HepG2 (cell line): ENCODE results near the gene CDC37. TPM values are rescaled to one million over a fixed set of nuclear protein-coding genes. Genes with fewer than 3 reads are reported as not detected.

ENCODE experiments used
- BCLAF1 ChIP-seq: fragments of 450-650 bp; IDR thresholded peaks from 2 replicates; pipeline ENCODE4 v1.6.1; 2017; ENCODE audit warnings: mild to moderate bottlenecking
- CBFB ChIP-seq: sonication (generic); formaldehyde crosslinking; IDR thresholded peaks from 2 replicates; pipeline ENCODE4 v1.4.0; 2020; ENCODE audit warnings: missing genetic modification reagents
- CHD2 ChIP-seq: IDR thresholded peaks from 2 replicates; pipeline ENCODE4 v1.6.1; 2011; ENCODE audit warnings: low read depth, low read length, improper control_type of control experiment
- HDAC1 ChIP-seq: sonication (generic); formaldehyde crosslinking; IDR thresholded peaks from 2 replicates; pipeline ENCODE4 v1.5.1; 2020; ENCODE audit warnings: mild to moderate bottlenecking, missing genetic modification reagents
- HMG20A ChIP-seq: IDR thresholded peaks from 2 replicates; pipeline ENCODE4 v1.6.1; 2016; ENCODE audit warnings: borderline replicate concordance
- MED8 ChIP-seq: sonication (generic); formaldehyde crosslinking; IDR thresholded peaks from 2 replicates; pipeline ENCODE4 v1.8.1; 2023; ENCODE audit warnings: mild to moderate bottlenecking, missing genetic modification reagents; ENCODE audit not compliant: insufficient replicate concordance
- MTA1 ChIP-seq: sonication (generic); formaldehyde crosslinking; IDR thresholded peaks from 2 replicates; pipeline ENCODE4 v1.4.0; 2020; ENCODE audit warnings: missing genetic modification reagents, mild to moderate bottlenecking, borderline replicate concordance
- SALL2 ChIP-seq: sonication (generic); formaldehyde crosslinking; IDR thresholded peaks from 2 replicates; pipeline ENCODE4 v1.8.1; 2023; ENCODE audit warnings: mild to moderate bottlenecking, missing genetic modification reagents, inconsistent platforms
- TBL1XR1 ChIP-seq: fragments of 150-350 bp; IDR thresholded peaks from 2 replicates; pipeline ENCODE4 v1.6.1; 2014; ENCODE audit warnings: borderline replicate concordance, low read length; ENCODE audit not compliant: partially characterized antibody
- THAP7 ChIP-seq: sonication (generic); formaldehyde crosslinking; IDR thresholded peaks from 2 replicates; pipeline ENCODE4 v1.8.1; 2023; ENCODE audit warnings: mild to moderate bottlenecking, missing genetic modification reagents
- TRAFD1 ChIP-seq: sonication (generic); formaldehyde crosslinking; IDR thresholded peaks from 2 replicates; pipeline ENCODE4 v1.5.1; 2020; ENCODE audit warnings: missing genetic modification reagents, mild to moderate bottlenecking, borderline replicate concordance
- ZNF24 ChIP-seq: fragments of 450-650 bp; IDR thresholded peaks from 2 replicates; pipeline ENCODE4 v1.6.1; 2017; ENCODE audit warnings: antibody characterized with exemption, mild to moderate bottlenecking
- ZUFSP ChIP-seq: sonication (generic); formaldehyde crosslinking; IDR thresholded peaks from 2 replicates; pipeline ENCODE4 v1.9.0; 2021; ENCODE audit warnings: missing genetic modification reagents, mild to moderate bottlenecking, borderline replicate concordance
- polyA plus RNA-seq, 8 experiments: library from polyadenylated mRNA; depleted of rRNA in 3 of 8; stranded (reverse) in 7 of 8; unstranded in 1 of 8; fragments of >200 nt; fragmentation: Illumina TruSeq in 4 of 8; extraction: Trizol in 4 of 8; gene quantifications; 2 replicates each; pipeline versions ENCODE4 v1.2.1 to v1.2.3, GENCODE V29; 2011 to 2016; ENCODE audit warnings: low read depth in 4 of 8, missing spikeins in 1 of 8, mixed read lengths in 1 of 8; ENCODE audit not compliant: insufficient read depth in 1 of 8
- total RNA-seq, 5 experiments: library from RNA; depleted of rRNA; stranded (reverse); fragments of >200 nt; fragmentation: Illumina TruSeq; extraction: Trizol; gene quantifications; 2 replicates each; pipeline ENCODE4 v1.2.3, GENCODE V29; 2016; ENCODE audit warnings: low read depth in 1 of 5
- TF ChIP-seq, protein P1 (sequence below): sonication (generic); formaldehyde crosslinking; IDR thresholded peaks from 2 replicates; pipeline ENCODE4 v1.4.0; 2020; ENCODE audit warnings: mild to moderate bottlenecking, missing genetic modification reagents
- TF ChIP-seq, protein P2 (sequence below), 2 experiments: fragments of 450-650 bp in 1 of 2; sonication (generic) in 1 of 2; formaldehyde crosslinking; IDR thresholded peaks; 2 replicates each; pipeline versions ENCODE4 v1.5.0 to v1.8.0; 2020 to 2022; ENCODE audit warnings: mild to moderate bottlenecking in 1 of 2, missing genetic modification reagents in 1 of 2

Gene CDC37
- total and polyA plus RNA-seq, 2 of the 13 experiments (the other 11 are each of a cell fraction or from before 2014, with no cell fraction given), result 158 to 177 TPM

DNA sequence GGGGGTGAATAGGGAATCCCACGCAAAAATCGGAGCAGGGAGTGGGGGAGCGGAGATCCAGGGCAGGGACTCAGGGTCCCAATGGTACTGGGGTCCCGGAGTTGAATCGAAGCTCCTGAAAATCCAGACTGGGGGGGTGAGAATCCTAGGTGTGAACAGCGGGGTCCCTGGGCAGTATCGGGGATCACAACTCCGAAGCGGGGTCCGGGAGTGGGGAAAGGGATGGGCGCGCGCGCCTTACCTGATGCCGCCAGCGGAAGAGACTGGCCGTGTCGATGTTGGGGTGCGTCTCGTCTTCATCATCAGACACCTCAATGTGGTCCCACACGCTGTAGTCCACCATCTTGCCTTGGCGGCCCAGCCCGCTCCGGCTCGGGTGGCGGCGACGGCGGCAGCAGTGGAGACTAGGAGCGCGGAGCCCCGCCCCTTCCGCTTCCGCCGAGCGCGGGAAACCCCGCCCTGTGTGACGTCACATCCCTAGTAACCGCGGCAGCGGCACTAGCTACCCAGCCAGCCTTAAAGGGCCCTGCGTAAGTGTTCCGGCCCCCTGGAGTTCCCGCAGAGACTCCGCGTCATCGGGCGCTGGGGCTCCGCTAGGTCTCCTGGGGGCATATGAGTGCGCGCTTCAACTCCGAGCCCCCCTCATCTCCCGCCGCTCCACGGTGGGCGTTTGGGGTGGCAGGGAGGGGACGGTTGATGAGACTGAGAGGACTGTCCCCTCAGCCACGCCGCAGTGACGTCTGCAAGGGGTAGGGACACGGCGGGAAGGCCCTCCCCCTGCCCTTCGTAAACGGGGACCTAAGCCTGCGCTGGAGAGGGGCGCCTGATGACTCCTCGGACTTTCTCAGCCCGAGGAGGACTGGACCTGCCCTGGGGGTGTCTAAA is at the start of gene CDC37 (continued):
- peak; percentile 75 for TF ChIP-seq SALL2 (CRISPR knock-in tag)
- TF ChIP-seq HDAC1 (CRISPR knock-in tag), result peak; percentile 90
- TF ChIP-seq MTA1 (CRISPR knock-in tag), result 0 out of 2 replicates have a peak, but pooled peaks have one; percentile 9
- peak; percentile 55 for TF ChIP-seq MED8 (CRISPR knock-in tag)
- TF ChIP-seq, protein P1, sequence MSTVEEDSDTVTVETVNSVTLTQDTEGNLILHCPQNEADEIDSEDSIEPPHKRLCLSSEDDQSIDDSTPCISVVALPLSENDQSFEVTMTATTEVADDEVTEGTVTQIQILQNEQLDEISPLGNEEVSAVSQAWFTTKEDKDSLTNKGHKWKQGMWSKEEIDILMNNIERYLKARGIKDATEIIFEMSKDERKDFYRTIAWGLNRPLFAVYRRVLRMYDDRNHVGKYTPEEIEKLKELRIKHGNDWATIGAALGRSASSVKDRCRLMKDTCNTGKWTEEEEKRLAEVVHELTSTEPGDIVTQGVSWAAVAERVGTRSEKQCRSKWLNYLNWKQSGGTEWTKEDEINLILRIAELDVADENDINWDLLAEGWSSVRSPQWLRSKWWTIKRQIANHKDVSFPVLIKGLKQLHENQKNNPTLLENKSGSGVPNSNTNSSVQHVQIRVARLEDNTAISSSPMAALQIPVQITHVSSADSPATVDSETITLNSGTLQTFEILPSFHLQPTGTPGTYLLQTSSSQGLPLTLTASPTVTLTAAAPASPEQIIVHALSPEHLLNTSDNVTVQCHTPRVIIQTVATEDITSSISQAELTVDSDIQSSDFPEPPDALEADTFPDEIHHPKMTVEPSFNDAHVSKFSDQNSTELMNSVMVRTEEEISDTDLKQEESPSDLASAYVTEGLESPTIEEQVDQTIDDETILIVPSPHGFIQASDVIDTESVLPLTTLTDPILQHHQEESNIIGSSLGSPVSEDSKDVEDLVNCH (CRISPR knock-in tag), result no peak
- TF ChIP-seq, protein P2, sequence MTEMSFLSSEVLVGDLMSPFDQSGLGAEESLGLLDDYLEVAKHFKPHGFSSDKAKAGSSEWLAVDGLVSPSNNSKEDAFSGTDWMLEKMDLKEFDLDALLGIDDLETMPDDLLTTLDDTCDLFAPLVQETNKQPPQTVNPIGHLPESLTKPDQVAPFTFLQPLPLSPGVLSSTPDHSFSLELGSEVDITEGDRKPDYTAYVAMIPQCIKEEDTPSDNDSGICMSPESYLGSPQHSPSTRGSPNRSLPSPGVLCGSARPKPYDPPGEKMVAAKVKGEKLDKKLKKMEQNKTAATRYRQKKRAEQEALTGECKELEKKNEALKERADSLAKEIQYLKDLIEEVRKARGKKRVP (CRISPR knock-in tag; IDR thresholded peaks at IDR 0.05), result no peak
- no peak for TF ChIP-seq BCLAF1
- TF ChIP-seq HMG20A (CRISPR knock-in tag), result no peak
- 0 out of 2 replicates have a peak, but pooled peaks have one; percentile 8 for TF ChIP-seq CBFB (CRISPR knock-in tag)
- no peak for TF ChIP-seq TRAFD1 (CRISPR knock-in tag)
- no peak for TF ChIP-seq ZUFSP
- no peak for TF ChIP-seq CHD2
- TF ChIP-seq THAP7 (CRISPR knock-in tag), result no peak
- TF ChIP-seq TBL1XR1, result peak; percentile 26
- no peak for TF ChIP-seq ZNF24
